ENCODE measurements around the gene CENPO.

DNA sequence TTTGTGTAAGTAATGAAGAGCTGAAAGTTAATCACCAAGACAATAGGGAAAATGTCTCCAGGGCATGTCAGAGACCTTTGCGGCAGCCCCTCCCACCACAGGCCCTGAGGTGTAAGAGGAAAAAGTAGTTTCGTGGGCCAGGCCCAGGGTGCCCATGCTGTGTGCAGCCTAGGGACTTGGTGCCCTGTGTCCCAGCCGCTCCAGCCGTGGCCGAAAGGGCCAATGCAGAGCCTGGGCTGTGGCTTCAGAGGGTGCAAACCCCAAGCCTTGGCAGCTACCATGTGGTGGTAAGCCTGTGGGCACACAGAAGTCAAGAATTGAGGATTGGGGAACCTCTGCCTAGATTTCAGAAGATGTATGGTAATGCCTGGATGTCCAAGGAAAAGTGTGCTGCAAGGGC, 52.5 kb downstream of the CENPO start:
- no peak for TF ChIP-seq POLR2AphosphoS5 (IDR thresholded peaks at IDR 0.05; ENCODE audit: low read depth, low read length)
- no peak for TF ChIP-seq TAF1 (IDR thresholded peaks at IDR 0.05; ENCODE audit: borderline replicate concordance, insufficient read depth, low read length)
- TF ChIP-seq, protein P1, sequence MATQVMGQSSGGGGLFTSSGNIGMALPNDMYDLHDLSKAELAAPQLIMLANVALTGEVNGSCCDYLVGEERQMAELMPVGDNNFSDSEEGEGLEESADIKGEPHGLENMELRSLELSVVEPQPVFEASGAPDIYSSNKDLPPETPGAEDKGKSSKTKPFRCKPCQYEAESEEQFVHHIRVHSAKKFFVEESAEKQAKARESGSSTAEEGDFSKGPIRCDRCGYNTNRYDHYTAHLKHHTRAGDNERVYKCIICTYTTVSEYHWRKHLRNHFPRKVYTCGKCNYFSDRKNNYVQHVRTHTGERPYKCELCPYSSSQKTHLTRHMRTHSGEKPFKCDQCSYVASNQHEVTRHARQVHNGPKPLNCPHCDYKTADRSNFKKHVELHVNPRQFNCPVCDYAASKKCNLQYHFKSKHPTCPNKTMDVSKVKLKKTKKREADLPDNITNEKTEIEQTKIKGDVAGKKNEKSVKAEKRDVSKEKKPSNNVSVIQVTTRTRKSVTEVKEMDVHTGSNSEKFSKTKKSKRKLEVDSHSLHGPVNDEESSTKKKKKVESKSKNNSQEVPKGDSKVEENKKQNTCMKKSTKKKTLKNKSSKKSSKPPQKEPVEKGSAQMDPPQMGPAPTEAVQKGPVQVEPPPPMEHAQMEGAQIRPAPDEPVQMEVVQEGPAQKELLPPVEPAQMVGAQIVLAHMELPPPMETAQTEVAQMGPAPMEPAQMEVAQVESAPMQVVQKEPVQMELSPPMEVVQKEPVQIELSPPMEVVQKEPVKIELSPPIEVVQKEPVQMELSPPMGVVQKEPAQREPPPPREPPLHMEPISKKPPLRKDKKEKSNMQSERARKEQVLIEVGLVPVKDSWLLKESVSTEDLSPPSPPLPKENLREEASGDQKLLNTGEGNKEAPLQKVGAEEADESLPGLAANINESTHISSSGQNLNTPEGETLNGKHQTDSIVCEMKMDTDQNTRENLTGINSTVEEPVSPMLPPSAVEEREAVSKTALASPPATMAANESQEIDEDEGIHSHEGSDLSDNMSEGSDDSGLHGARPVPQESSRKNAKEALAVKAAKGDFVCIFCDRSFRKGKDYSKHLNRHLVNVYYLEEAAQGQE (IDR thresholded peaks at IDR 0.05; ENCODE audit: insufficient read depth in 1 of 2, low read depth in 2 of 2, low read length in 2 of 2): no peak
- no peak for TF ChIP-seq SIN3A (IDR thresholded peaks at IDR 0.05; ENCODE audit: borderline replicate concordance, insufficient read depth, low read length)
- no peak for TF ChIP-seq FOXP2 (optimal IDR thresholded peaks at IDR 0.05; ENCODE audit: borderline replicate concordance, extremely low read depth, extremely low read length, insufficient read depth)
